EH (cell line): Measurements from ENCODE around the gene CPNE8.

ENCODE experiments used
- DNase-seq: peaks from one replicate; pipeline ENCODE4 v3.0.0-alpha.2; 2015; ENCODE audit warnings: low read depth

CPNE8 gene

DNA sequence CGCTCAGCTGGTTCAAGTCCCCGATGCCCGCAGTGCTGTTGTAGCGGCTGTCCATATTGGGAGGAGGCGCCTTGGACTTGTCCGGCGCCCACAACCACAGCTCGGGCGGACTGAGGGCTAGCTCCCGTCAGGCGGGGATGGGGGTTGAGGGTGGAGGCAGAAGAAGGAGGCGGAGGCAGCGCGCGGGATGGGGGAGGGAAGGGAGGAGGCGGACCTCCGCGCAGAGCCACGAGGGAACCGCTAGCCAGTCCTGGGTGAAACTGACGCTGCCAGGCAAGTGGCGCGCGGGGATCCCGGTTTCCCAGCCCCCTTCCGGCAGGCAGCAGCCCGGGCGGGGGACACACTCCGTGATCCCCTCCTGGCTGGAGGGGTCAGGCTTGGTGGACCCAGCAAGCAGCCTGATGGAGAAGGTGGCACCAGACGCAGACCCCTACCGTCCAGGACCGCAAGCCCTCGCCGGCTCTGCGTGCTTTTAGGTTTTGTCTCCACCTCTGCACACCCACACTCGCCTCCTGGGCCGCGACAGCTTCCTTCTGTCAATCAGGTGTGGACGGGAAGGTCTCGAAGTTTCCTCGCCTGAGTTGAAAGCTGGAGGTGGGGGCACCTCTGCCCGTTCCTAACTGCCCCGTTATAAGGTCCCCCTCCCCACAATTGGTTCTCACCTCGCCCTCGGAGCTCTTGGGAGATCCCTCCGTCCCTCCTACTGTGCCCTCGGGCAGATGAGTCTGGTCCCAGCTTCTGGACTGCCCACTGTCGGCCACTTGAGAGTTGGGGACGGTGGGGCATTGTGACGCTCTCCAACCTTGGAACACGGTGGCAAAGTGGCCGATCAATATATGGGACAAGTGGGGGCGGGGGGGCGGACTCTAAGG is at the start of gene CPNE8:
Gene CPNE8, minus strand, starts transcription at position 112 of the 872 bp plus-strand sequence. Its CDS starts 57 bp downstream, at position 55.
- DNase-seq: peak; percentile 33

DNA sequence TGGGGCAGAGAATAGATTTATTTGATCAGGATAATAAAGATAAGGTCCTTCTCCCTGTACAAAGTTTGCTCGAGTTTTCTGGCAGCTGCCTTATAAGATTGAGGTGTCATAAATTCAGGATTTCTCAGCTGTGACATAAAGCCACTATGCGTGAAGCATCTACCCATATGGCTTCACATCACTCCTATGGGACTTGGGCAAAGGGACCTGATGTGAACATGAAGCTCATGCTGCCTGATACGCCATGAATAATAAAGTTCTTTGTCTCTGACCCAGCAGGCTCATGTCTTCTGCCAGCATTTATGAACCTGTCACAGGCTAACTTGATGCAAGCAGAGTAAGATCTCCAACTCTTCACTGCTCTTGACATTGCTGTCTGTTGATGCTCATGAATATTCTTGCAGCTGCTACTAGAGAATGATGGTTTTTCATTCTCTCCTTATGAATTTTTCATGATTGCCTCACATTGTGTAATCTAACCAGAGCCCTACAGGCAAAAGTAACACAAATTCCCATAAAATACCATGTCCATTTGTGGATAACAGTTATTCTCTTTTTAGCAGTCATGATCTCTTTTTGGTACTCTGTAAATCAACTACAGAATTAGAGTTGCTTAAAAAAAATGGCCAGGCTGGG is 49.0 kb upstream of the CPNE8 start:
- DNase-seq: no peak

DNA sequence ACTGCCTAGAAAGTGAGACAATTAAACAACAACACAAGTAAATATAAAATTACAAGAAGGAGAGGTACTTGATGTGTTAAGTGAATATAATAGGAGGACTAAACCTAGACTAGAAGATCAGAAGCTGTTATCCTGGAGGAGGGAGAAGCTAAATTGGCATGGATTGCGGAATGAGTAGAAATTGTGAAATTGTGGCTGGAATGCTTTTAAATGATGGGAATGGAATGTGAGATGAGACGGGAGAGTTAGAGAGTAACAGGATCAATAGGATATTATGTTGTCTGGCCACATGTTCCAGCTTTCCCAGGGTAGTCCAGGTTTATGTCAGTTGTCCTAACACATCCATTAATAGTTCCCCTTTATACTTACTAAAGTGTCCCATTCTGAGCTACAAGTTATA is 44.0 kb upstream of the CPNE8 start:
- DNase-seq: no peak

DNA sequence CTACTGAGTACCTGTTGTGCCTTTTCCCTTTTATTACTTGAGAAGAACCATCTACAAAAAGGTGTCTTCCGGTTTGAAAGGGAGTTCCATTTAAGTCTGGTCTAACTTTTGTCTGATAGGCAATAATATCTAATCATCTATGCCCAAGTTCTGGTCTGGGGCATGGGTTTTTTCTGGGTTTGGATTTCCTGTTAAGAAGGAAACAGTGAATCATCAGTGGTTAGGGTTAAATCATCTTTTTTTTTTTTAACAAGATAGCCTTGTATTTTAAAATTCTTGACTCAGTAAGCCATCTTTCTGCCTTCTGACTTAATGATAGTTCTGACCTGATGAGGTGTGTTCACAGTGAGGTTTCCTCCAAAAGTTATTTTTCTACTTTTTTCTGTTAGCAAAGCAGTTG is 29.3 kb upstream of the CPNE8 start:
- no peak for DNase-seq

DNA sequence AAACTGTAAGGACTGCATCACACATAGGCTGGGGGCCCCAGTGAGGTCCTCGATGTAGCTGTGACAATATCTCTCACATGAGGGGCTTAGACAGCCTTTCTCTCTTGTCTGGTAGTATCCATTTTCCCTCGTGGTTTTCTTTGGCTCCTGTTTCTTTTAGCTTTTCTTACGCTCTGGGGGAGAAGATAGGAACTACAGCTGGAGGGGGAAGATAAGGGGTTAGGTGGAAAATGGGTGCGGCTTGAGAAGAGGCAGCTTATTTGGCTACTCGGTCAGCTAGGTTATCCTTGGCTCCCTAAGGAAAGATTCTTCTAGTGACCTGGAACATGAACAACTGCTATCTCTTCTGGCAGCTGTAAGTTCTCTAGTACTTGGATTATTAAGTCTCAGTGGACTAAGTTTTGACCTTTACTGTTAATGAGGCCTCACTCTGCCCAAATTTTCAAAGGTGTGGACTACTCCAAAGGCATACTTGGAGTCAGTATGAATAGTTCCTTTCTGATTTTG is 28.7 kb upstream of the CPNE8 start:
- no peak for DNase-seq

DNA sequence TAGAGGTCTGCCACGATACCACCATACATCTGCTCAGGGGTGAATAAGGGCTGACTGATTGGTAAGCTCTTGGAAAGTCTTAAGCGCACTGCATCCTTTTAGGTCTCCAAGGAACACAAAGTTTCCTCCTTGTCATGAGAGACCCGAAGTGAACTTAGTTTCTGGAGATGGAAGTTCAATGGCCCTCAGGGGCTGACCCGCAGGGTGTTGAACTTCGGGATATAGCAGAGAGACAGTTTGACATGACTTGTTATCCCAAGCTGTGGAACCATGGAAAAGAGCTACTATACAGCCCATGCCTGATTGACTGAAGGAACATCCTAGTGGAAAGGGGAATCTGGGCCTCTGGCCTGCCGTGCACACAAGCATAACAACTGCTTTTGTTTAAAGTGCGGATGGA is 26.9 kb upstream of the CPNE8 start:
- DNase-seq: no peak

DNA sequence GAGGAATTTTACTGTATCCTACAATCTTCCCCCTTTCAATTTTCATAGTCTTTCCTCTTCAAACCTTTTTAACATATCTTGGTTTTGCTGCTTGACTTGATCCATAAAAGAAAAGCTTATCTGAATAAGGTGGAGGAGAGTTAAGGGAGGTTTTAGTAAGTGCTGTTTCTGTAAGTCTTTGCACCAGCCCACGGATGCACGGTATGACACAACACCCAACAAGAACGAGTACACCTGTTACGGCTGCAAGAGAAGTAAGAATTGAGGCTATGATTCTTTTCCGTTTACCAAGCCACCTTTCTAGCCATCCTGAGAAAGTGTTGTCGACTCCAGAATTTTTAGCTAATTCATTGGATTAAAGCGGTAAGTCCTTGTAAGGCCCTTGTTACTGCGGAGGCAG is 26.1 kb upstream of the CPNE8 start:
- DNase-seq: no peak

DNA sequence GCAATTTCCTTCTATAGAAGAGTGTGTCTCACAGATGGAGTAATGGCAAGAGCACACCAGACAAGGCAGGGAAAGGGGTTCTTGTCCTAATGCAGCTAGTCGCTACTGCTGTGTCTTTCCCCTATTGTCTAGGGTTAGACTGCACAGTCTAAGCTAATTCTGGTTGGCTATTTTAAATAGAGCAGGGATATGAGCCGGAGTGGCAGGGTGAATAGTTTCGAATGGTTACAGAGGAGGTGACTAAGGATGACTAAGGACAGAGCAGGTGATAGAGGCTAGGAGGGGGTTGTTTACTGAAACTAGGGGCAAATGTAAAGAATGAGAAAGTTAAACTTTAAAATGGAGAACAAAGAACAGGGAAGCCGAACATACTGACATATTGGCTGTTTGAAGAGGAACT is 25.6 kb upstream of the CPNE8 start:
- DNase-seq: no peak

DNA sequence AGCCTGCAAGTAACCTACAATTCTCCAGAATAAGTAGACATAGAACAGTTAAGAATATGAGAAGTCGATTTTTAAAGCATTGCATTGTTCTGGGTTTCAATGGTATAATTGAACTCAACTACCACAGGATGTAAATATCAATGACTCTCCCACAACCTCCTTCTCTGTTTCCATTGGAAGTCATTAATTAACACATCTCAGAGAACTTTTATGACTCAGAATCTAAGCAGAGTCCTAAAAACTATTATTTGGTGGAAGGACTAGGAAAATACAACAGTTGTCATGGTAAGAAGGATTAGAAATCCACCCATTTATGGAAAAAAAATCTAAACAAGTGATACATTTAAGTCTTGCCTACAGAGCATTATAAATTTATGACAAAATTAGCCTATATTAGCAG is 21.1 kb upstream of the CPNE8 start:
- DNase-seq: no peak

DNA sequence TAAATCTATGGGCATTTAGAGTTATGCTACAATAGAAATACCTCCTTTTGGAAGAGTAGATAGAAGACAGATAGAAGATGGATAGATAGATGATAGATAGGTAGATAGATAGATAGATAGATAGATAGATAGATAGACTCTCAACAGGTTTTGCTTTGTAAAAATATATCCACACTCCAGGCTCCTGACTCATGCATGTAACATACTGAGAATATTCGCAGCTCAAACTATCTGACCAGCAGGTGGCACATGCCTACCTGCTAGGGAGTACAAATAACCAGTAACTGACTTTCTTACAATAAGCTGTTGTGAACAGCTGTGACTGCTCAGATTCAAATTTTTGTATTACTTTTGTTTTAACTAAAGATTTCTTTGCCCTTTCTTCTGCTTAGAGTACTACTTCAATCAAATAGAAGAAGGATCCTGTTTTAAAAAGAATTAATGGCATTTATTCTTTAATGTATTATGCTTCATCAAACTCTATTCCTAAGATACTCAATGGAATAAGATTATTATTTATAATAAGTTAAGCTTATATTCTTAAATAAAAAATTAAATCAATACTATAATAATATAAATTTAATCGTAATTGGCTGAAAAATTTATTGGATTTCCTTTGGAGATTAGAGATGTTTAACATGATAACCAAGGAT is 15.8 kb upstream of the CPNE8 start:
- DNase-seq: no peak

DNA sequence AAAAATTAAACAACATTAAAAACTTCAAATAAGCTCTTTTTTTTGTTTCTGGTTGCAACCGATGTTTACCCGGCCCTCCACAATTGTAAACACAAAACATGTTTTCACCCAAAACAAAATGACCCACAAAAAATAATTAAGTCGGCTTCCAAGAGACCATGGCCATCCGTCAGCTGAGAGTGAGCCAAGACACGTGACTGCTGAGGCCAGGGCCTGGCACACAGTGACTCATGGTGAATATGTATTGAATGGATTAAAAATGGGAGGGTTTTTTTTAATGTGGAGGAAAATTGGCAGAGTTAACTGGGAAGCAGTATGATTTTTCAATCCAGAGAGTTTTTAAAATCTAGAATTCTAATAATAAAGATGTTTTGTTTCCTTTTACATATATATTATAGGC is 13.8 kb upstream of the CPNE8 start:
- DNase-seq: no peak

DNA sequence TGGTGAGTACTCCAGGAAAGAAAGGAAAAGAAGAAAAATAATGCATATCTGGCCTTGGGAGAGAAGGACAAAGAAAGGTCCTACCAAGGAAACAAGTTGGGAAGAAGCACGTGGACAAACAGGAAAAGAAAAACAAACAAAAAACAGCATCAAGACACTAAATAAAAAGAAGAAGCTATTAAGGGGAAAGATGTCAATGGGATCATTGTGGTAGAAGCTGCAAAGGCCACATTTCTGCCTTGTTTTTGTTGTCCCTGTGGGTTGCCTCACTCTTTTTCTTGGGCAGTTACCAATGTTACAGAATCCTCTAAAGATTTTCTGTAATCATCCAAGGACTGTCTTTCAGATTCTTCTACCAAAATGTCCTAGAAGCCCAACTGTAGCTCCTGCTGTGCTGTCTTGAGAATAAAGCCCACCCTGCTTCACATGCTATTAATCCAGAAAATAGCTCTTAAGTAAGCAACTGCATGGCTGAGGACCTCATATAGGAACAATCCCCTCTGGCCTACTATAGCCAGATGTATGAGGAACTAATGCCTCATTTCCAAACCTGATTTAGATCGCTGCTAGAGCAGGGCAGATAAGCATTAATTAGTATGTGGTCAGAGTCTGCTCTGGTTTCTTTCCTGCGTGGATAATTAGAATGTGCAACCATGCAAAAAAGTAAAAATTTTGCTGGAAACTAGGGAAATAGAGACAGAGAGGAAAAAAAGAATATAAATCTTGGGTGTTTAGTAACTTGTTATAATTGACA is 10.2 kb upstream of the CPNE8 start:
- DNase-seq: no peak

DNA sequence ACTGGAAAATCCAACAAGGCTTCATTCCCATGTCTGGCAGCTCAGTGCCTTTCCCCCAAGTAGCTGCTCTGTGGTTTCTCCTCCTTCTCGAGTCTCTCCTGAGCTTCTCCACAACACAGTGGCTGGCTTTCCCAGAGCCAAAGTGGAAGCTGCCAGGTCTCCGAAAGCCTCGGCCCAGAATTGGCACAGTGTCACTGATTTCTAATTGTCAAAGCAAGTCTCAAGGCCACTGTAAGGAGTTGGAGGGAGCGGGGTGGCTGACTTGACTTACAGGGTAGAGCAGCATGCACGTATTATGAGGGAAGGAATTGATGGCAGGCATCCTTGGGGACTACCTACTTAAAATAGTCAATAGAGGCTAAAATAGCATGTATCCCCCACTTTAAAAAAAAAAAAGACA is 6.7 kb upstream of the CPNE8 start:
- no peak for DNase-seq

DNA sequence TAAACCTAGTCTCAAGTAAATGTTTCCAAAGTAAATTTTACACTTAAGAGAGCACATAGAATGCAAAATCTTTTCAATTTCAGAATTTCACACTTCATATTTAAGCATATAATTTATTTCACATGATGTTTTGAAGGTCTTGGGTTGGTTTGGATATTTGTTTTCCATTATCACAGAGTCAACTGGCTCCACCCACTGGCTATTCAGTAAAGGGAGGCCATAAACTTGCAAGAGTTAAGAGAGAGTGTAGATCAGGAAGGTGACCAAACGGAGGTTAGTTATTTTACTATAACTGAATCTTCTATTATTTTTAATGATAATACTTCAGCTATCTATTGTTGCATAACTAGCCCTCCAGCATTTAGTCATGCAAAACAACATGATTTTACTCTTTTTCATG is 6.2 kb upstream of the CPNE8 start:
- DNase-seq: no peak

DNA sequence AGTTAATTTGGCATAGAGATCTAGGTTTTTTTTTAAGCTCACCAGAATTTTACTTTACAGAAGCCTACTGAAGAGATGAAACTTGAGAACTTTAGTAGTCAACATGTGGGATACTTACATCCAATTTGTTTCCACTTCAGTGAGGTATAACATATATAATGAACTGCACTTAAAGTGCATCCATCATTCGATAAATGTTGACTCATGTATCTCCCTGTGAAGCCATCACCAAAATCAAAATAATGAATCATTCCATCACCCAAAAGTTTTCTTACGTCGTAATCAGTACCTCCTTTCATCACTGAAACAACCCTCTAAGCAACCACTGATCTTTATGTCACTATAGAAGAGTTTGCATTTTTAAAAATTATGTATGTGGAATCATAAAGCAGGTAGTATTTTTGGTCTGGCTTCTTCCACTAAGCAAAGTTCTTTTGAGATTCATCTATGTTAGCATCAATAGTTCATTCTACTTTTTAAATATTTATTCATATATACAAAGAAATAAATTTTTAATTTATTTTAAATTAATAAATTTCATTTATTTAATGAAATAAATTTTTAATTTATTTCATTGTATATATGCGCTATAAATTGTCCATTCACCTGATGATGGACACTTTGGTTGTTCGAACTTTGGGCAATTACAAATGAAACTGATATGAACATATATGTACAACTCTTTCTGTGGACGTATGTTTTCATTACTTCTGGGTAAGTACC is 2.0 kb upstream of the CPNE8 start:
- DNase-seq: no peak

DNA sequence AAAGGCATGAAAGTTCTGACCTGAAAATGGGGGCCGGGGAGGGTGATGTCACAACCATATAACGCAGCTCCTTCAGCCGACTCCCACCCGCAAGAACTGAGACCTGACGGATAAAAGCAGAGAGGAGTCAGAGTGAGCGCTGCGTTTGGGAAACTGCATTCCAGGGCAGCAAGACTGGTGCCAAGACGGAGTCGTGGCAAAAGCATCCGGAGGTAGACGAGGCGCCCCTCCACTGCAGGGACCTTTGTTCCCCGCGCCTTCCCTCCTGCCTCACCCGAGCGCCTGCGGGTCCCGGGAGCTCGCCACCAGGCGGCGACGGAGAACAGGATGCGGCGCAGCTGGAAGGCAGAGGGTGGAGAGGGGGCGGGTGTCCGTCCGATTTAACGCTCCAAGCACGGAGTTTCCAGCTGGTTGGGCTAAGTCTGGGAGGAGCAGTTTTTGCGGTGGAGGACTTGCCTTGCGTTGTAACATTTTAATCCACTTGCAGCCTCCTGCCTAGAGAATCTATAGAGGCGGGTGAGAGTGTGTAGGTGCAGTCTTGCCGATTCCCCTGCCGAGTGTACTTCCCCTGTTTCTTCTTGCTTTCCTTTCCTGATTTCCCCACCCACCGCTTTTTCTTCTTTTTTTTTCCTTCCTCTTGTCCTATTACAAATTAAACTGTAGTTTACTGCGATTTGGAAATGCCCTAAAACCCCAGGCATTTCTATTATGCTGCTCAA is 1.2 kb upstream of the CPNE8 start:
- DNase-seq: peak; percentile 42

DNA sequence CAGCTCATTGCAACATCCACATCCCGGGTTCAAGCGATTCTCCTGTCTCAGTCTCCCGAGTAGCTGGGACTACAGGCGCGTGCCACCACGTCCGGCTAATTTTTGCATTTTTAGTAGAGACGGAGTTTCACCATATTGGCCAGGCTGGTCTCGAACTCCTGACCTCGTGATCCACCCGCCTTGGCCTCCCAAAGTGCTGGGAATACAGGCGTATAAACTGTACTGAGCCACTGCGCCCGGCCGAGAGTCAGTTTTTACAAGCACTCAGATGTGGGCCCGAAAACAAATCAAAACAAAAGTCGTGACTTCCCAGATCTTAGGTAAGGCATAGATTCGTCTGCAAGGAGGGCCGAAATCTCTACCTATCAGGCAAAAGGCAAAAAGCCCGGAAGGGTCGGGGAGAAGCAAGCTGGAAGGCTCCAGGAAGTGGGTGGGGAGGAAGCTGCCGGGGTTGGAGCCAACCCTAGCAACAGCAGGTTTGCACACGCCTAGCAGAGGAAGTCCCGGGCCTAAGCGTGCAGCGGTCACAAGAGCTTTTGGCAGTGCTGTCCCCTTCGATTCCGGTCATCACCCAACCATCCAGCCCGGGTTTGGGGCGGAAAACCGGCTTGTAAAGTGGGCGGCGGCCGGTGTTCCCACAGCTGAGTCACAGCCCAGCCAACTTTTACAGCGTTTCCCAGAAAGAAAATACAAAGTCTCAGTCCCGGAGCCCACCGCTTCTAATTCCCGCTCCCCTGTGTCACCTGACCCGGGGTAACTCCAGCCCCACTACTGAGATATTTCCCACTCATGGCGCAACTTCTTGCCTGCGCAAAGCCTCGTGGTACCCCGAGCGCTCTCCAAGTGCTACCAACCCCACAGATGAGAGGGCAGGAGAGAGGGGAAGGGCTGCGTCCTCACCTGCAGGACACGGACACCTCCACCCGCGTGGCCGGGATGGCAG is 583 bp downstream of the CPNE8 start:
- DNase-seq: peak; percentile 49

DNA sequence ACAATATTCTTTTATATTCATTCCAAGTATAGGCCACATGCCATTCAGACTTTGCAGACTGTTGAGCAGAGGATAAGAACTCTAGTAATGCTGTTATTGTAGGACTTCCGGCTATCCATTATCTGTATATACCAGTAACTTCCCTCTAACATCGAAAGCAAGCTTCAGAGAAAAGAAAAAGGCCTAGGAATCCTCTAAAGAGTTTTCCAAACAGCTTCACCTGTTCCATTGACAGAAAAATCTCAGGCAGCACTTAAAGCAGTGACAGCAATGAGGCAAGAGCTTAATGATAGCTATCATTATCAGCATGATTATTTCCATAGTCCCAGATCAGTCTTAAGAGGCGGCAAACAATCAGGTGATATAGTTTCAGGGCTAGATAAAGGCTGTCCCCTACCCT is 1.8 kb downstream of the CPNE8 start:
- no peak for DNase-seq

DNA sequence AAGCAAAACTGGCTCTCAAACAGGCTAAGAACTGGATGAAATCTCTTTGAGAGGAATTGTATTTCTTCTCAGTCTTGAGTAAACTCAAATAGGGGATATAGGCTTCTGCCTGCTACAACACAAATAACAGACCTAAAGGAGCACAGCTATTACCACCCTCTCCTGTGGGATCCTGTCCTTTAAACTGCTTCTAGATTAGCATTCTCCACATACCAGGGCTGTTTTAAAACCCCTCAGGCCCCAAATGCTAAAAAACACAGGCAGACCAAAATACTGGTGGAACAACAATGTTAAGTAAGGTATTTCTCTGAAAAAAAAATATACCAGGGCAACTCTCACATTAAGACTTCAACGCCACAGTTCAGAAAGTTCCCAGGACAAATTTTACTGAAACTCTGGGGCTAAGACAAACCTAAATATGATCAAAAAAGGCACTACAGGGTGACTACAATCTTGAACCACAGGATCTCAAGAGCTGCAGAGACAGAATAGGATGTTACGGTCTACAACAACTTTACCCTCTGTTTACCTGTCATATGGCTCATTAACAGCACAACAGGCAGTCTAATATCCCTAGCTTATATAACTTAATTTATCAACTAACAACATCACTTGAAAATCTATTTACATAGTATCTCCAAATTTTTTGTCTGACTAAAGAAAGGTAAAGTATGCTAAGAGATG is 7.2 kb downstream of the CPNE8 start:
- no peak for DNase-seq
